Esophagus squamous epithelium (tissue), 5 donors: ENCODE results near the gene ADH6. TPM values are rescaled to one million over a fixed set of nuclear protein-coding genes. Genes with fewer than 3 reads are reported as not detected.

ENCODE experiments used
- DNase-seq: peaks from one replicate; lab custom pipeline; 2025; lab: John Stamatoyannopoulos, UW
- H3K27ac ChIP-seq, 4 donors: fragments of 200-600 bp; sonication (generic); one replicate each; pipeline ENCODE4 v1.5.1; 2016 to 2019; ENCODE audit warnings: mild to moderate bottlenecking in 1 of 4
- H3K27me3 ChIP-seq, 4 donors: fragments of 200-600 bp; sonication (generic); 1 replicate in 3 of 4; 2 replicates in 1 of 4; pipeline versions ENCODE4 v1.5.1 to v1.6.0; 2017 to 2021; ENCODE audit warnings: antibody characterized with exemption in 1 of 4
- H3K36me3 ChIP-seq, 3 donors: fragments of 200-600 bp; sonication (generic); one replicate each; pipeline ENCODE4 v1.5.1; 2016 to 2019
- H3K4me1 ChIP-seq, 3 donors: fragments of 200-600 bp; sonication (generic); one replicate each; pipeline ENCODE4 v1.5.1; 2017 to 2019
- H3K4me3 ChIP-seq, 4 donors: fragments of 200-600 bp; sonication (generic); 1 replicate in 3 of 4; 2 replicates in 1 of 4; pipeline ENCODE4 v1.5.1; 2016 to 2019; ENCODE audit warnings: mild to moderate bottlenecking in 2 of 4, moderate library complexity in 1 of 4
- H3K9me3 ChIP-seq, 3 donors: fragments of 200-600 bp; sonication (generic); one replicate each; pipeline ENCODE4 v1.5.1; 2016 to 2019
- CTCF ChIP-seq, 6 experiments: fragments of 450-650 bp in 4 of 6; fragments of 200-600 bp in 2 of 6; sonication (generic) in 2 of 6; IDR thresholded peaks; one replicate each; pipeline ENCODE4 v1.5.1; 2016 to 2019; ENCODE audit warnings: antibody characterized with exemption in 6 of 6, mild to moderate bottlenecking in 4 of 6, moderate library complexity in 4 of 6
- POLR2A ChIP-seq, 4 donors: fragments of 450-650 bp; IDR thresholded peaks; one replicate each; pipeline ENCODE4 v1.6.1; 2017; ENCODE audit warnings: antibody characterized with exemption in 4 of 4, mild to moderate bottlenecking in 4 of 4, moderate library complexity in 3 of 4
- WGBS, 2 donors: methylation state at CpG; one replicate each; pipeline ENCODE4 v1.1.5; 2018; 5-methylcytosine and 5-hydroxymethylcytosine counted together
- intact Hi-C: fragments of 100-400 bp; cut with DNase I; formaldehyde crosslinking; loops from one replicate; pipeline ENCODE4 v1.15.0; 2022
- total RNA-seq, 4 donors: library from RNA; depleted of rRNA; stranded (reverse); fragments of >200 nt; gene quantifications; one replicate each; pipeline ENCODE4 v1.1.0, GENCODE V29; 2016
- donor health status: DM: yes; HTN: yes; CAD: no.

Gene ADH6
- total RNA-seq, 4 donors from 2014 or later, result not detected

GRCh38 chr4:99207069-99207743 is 11.8 kb downstream of the ADH6 start:
- no peak overlapping the region for H3K4me3 ChIP-seq
- DNase-seq, result no peak
- intact Hi-C loops, result loop anchor here (10.0 kb wide), 1 partner anchor 198 kb away; no protein-coding TSS in a partner anchor
- WGBS, 2 donors, result 76 to 77% methylated on average over 4 of the region's 4 CpGs
- TF ChIP-seq CTCF (IDR thresholded peaks at IDR 0.05) (no peak), POLR2A (IDR thresholded peaks at IDR 0.05) (no peak)
- peaks cover 0 to 51% (median 1%) of the 10 kb centered on the region in 3 donors for H3K4me1 ChIP-seq
- H3K27ac ChIP-seq, result peak overlapping the region in 1 of 4 donors; percentile 53
- H3K9me3 ChIP-seq, result no peaks in the 10 kb centered on the region
- no peaks in the 10 kb centered on the region for H3K36me3 ChIP-seq
- H3K27me3 ChIP-seq, result no peaks in the 10 kb centered on the region

GRCh38 chr4:99205153-99205979 is 13.7 kb downstream of the ADH6 start:
- Histone ChIP-seq H3K4me1 (peaks cover 0 to 60% (median 7%) of the 10 kb centered on the region in 3 donors), H3K27ac (peak overlapping the region; percentile 25 to 42 (median 38)), H3K9me3 (no peaks in the 10 kb centered on the region), H3K4me3 (no peak overlapping the region), H3K27me3 (no peaks in the 10 kb centered on the region), H3K36me3 (no peaks in the 10 kb centered on the region)
- WGBS, 2 donors, result 43 to 52% methylated on average over 5 of the region's 5 CpGs
- no peak for DNase-seq
- intact Hi-C loops, result loop anchor here (10.0 kb wide), 1 partner anchor 199 kb away; no protein-coding TSS in a partner anchor
- TF ChIP-seq CTCF (IDR thresholded peaks at IDR 0.05) (peak in 1 of 6 experiments; percentile 5), POLR2A (IDR thresholded peaks at IDR 0.05) (no peak)

GRCh38 chr4:99202536-99202935 is 16.5 kb downstream of the ADH6 start:
- Histone ChIP-seq H3K9me3 (no peaks in the 10 kb centered on the region), H3K36me3 (no peaks in the 10 kb centered on the region), H3K27me3 (no peaks in the 10 kb centered on the region), H3K4me3 (no peak overlapping the region), H3K27ac (peak overlapping the region; percentile 35 to 72 (median 56)), H3K4me1 (peaks cover 0 to 43% (median 7%) of the 10 kb centered on the region in 3 donors)
- intact Hi-C loops, result loop anchor here (10.0 kb wide), 1 partner anchor 202 kb away; no protein-coding TSS in a partner anchor
- 36 to 65% methylated on average over 5 of the region's 5 CpGs for WGBS, 2 donors
- TF ChIP-seq CTCF (IDR thresholded peaks at IDR 0.05) (no peak), POLR2A (IDR thresholded peaks at IDR 0.05) (no peak)
- no peak for DNase-seq

GRCh38 chr4:99202094-99202493 is 17.0 kb downstream of the ADH6 start:
- intact Hi-C loops, result loop anchor here (10.0 kb wide), 1 partner anchor 203 kb away; no protein-coding TSS in a partner anchor
- peaks cover 0 to 43% (median 7%) of the 10 kb centered on the region in 3 donors for H3K4me1 ChIP-seq
- H3K4me3 ChIP-seq, result no peak overlapping the region
- no peak for TF ChIP-seq CTCF (IDR thresholded peaks at IDR 0.05)
- H3K27ac ChIP-seq, result peak overlapping the region; percentile 35 to 72 (median 56)
- no peaks in the 10 kb centered on the region for H3K36me3 ChIP-seq
- no peaks in the 10 kb centered on the region for H3K9me3 ChIP-seq
- H3K27me3 ChIP-seq, result no peaks in the 10 kb centered on the region
- DNase-seq, result no peak
